ENCODE results near the gene PPARD.

DNA sequence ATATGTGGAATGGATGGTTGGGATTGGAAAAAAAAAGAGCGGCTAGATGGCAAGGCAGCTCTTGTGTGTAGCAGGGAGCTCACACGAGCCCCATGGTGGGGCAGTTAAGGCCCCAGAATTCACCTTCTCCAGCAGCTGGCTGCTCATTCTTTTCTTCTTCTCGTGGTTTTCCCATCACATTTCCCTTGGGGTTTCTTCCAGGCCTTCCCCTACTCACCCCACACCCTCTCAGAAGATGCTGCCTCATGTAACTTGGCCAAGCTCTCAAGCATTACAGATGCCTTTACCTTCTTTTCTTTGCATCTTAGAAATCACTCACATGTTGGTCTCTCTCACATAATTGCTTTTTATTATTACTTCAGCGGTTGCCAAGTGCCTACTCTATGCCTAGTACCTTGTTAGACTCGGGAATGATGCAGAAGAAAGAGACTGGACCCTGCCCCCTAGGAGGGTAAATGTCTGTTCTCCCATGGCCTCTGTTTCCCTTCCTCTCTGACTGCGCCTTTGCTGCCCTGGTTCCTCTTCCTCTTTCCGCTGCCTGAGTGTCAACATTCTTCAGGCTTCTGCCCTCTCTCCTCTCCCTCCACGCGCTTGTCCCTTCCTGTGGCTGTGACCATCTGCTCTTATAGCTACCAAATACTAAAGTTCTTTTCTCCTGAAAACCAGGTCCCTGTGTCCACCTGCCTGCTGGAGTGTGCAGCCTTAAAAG lies 28.6 kb downstream of the PPARD start:
- TF ChIP-seq, protein P1, sequence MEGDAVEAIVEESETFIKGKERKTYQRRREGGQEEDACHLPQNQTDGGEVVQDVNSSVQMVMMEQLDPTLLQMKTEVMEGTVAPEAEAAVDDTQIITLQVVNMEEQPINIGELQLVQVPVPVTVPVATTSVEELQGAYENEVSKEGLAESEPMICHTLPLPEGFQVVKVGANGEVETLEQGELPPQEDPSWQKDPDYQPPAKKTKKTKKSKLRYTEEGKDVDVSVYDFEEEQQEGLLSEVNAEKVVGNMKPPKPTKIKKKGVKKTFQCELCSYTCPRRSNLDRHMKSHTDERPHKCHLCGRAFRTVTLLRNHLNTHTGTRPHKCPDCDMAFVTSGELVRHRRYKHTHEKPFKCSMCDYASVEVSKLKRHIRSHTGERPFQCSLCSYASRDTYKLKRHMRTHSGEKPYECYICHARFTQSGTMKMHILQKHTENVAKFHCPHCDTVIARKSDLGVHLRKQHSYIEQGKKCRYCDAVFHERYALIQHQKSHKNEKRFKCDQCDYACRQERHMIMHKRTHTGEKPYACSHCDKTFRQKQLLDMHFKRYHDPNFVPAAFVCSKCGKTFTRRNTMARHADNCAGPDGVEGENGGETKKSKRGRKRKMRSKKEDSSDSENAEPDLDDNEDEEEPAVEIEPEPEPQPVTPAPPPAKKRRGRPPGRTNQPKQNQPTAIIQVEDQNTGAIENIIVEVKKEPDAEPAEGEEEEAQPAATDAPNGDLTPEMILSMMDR (IDR thresholded peaks at IDR 0.05; ENCODE audit: poor library complexity) = no peak
- no peak for TF ChIP-seq EZH2 (IDR thresholded peaks at IDR 0.05; ENCODE audit: borderline replicate concordance)
- TF ChIP-seq EZH2phosphoT487 (IDR thresholded peaks at IDR 0.05; ENCODE audit: low read depth, severe bottlenecking, unreplicated experiment) = no peak
